HFF-Myc (cell line): Measurements from ENCODE around the gene RSU1.

ENCODE experiments used
- DNase-seq: peaks from one replicate; pipeline ENCODE4 v3.0.0-alpha.2; 2011; ENCODE audit warnings: low read depth; ENCODE audit errors: extremely low read depth
- H3K4me3 ChIP-seq: replicated peaks from 2 replicates; pipeline ENCODE4 v1.5.1; 2011; ENCODE audit warnings: low read depth, mild to moderate bottlenecking, control low read depth, low read length
- CTCF ChIP-seq: IDR thresholded peaks from 2 replicates; pipeline ENCODE4 v1.5.1; 2012; ENCODE audit warnings: mild to moderate bottlenecking, low read depth, low read length, control low read depth; ENCODE audit errors: missing control alignments

RSU1 gene

GRCh38 chr10:16698461-16698860, 118.8 kb downstream of the RSU1 start:
- no peak for TF ChIP-seq CTCF
- DNase-seq: no peak
- no peak overlapping the region for H3K4me3 ChIP-seq

GRCh38 chr10:16690417-16690816, 126.8 kb downstream of the RSU1 start:
- no peak for TF ChIP-seq CTCF
- no peak overlapping the region for H3K4me3 ChIP-seq
- DNase-seq: no peak

GRCh38 chr10:16689696-16690095, 127.5 kb downstream of the RSU1 start:
- TF ChIP-seq CTCF: no peak
- no peak for DNase-seq
- no peak overlapping the region for H3K4me3 ChIP-seq

- TF ChIP-seq CTCF: no peak
- no peak overlapping the region for H3K4me3 ChIP-seq
- DNase-seq: no peak
Observed at GRCh38 chr10:16689227-16689626, 128.0 kb downstream of the RSU1 start.

GRCh38 chr10:16686054-16686902, 130.9 kb downstream of the RSU1 start:
- no peak overlapping the region for H3K4me3 ChIP-seq
- DNase-seq: no peak
- no peak for TF ChIP-seq CTCF

- no peak for DNase-seq
- H3K4me3 ChIP-seq: no peak overlapping the region
- no peak for TF ChIP-seq CTCF
Observed at GRCh38 chr10:16685551-16685950, 131.7 kb downstream of the RSU1 start.
